CD14-positive monocyte (primary cell): ENCODE results near the gene CHRD. TPM values are rescaled to one million over a fixed set of nuclear protein-coding genes. Genes with fewer than 3 reads are reported as not detected.

Experiments used
- DNase-seq, 3 donors: peaks; one replicate each; pipeline ENCODE4 v3.0.0-alpha.2; 2011 to 2022
- H2AFZ ChIP-seq: 2 replicates; pipeline ENCODE4 v1.6.0; 2012; ENCODE audit warnings: mild to moderate bottlenecking, low read depth, low read length, inconsistent platforms; ENCODE audit not compliant: insufficient read depth, poor library complexity, severe bottlenecking
- H3K27ac ChIP-seq, 2 donors: 1 replicate in 1 of 2; 2 replicates in 1 of 2; pipeline ENCODE4 v1.5.1; 2012 to 2013; ENCODE audit warnings: low read length in 2 of 2, control low read depth in 1 of 2, inconsistent platforms in 1 of 2, low read depth in 1 of 2, mild to moderate bottlenecking in 1 of 2
- H3K27me3 ChIP-seq, 2 donors: one replicate each; pipeline versions ENCODE4 v1.6.0 to v1.6.1; 2011 to 2013; ENCODE audit warnings: low read length in 2 of 2; ENCODE audit not compliant: control insufficient read depth in 2 of 2, insufficient read depth in 2 of 2
- H3K36me3 ChIP-seq, 2 donors: replicated peaks in 1 of 2; 1 replicate in 1 of 2; 2 replicates in 1 of 2; pipeline versions ENCODE4 v1.5.1 to v1.6.1; 2012 to 2013; ENCODE audit warnings: low read length in 2 of 2, control low read depth in 1 of 2, inconsistent platforms in 1 of 2, mild to moderate bottlenecking in 1 of 2; ENCODE audit not compliant: insufficient read depth in 2 of 2, control insufficient read depth in 1 of 2
- H3K4me1 ChIP-seq, 2 donors: 1 replicate in 1 of 2; 2 replicates in 1 of 2; pipeline versions ENCODE4 v1.5.1 to v1.6.1; 2012 to 2013; ENCODE audit warnings: low read length in 2 of 2, control low read depth in 1 of 2, inconsistent platforms in 1 of 2, mild to moderate bottlenecking in 1 of 2, moderate library complexity in 1 of 2; ENCODE audit not compliant: insufficient read depth in 2 of 2, control insufficient read depth in 1 of 2
- H3K4me2 ChIP-seq: replicated peaks from 2 replicates; pipeline ENCODE3; 2012; ENCODE audit warnings: low read length, moderate library complexity, mild to moderate bottlenecking; ENCODE audit not compliant: poor library complexity, severe bottlenecking; ENCODE audit errors: extremely low read depth
- H3K4me3 ChIP-seq, 3 experiments: fragments of 200-600 bp in 1 of 3; sonication (generic) in 1 of 3; replicated peaks in 1 of 3; 1 replicate in 2 of 3; 2 replicates in 1 of 3; pipeline ENCODE4 v1.5.1; 2011 to 2013; ENCODE audit warnings: low read length in 3 of 3, mild to moderate bottlenecking in 3 of 3, control low read depth in 2 of 3, low read depth in 2 of 3, inconsistent platforms in 1 of 3, moderate library complexity in 1 of 3
- H3K79me2 ChIP-seq: 2 replicates; pipeline ENCODE4 v1.6.0; 2012; ENCODE audit warnings: mild to moderate bottlenecking, control low read depth, inconsistent platforms, low read length, moderate library complexity; ENCODE audit not compliant: insufficient read depth
- H3K9ac ChIP-seq: 2 replicates; pipeline ENCODE4 v1.6.0; 2017; ENCODE audit warnings: low read length, mild to moderate bottlenecking; ENCODE audit not compliant: insufficient read depth, poor library complexity, severe bottlenecking
- H3K9me3 ChIP-seq, 2 donors: replicated peaks in 1 of 2; 1 replicate in 1 of 2; 2 replicates in 1 of 2; pipeline versions ENCODE4 v1.5.1 to v1.6.1; 2012 to 2013; ENCODE audit warnings: low read length in 2 of 2, control low read depth in 1 of 2; ENCODE audit not compliant: control insufficient read depth in 1 of 2, insufficient read depth in 1 of 2
- H4K20me1 ChIP-seq: 2 replicates; pipeline ENCODE4 v1.6.0; 2012; ENCODE audit warnings: mild to moderate bottlenecking, low read length, control low read depth, moderate library complexity; ENCODE audit not compliant: insufficient read depth
- H3K27ac Mint-ChIP-seq, 7 donors: one replicate each; pipeline ENCODE4 v1.8.0; 2020; ENCODE audit warnings: mild to moderate bottlenecking in 7 of 7, mixed read lengths in 7 of 7, moderate library complexity in 6 of 7, inconsistent platforms in 2 of 7
- H3K27me3 Mint-ChIP-seq, 3 donors: one replicate each; pipeline ENCODE4 v1.8.0; 2021 to 2022; ENCODE audit warnings: low read depth in 3 of 3, mild to moderate bottlenecking in 3 of 3, mixed read lengths in 3 of 3, moderate library complexity in 3 of 3, inconsistent platforms in 1 of 3
- H3K36me3 Mint-ChIP-seq, 2 donors: one replicate each; pipeline ENCODE4 v1.8.0; 2020; ENCODE audit warnings: mixed read lengths in 2 of 2, inconsistent platforms in 1 of 2, mild to moderate bottlenecking in 1 of 2
- H3K4me1 Mint-ChIP-seq: one replicate; pipeline ENCODE4 v1.8.0; 2020; ENCODE audit warnings: mild to moderate bottlenecking, mixed read lengths
- H3K4me3 Mint-ChIP-seq, 2 donors: one replicate each; pipeline ENCODE4 v1.8.0; 2020; ENCODE audit warnings: mild to moderate bottlenecking in 2 of 2, mixed read lengths in 2 of 2, moderate library complexity in 1 of 2
- H3K9me3 Mint-ChIP-seq, 7 donors: one replicate each; pipeline ENCODE4 v1.8.0; 2020 to 2022; ENCODE audit warnings: mixed read lengths in 7 of 7, mild to moderate bottlenecking in 6 of 7, moderate library complexity in 6 of 7, inconsistent platforms in 2 of 7
- WGBS: methylation state at CpG from one replicate; pipeline ENCODE4 v1.1.5; 2013; ENCODE audit warnings: missing lambda C conversion rate; ENCODE audit not compliant: insufficient coverage; 5-methylcytosine and 5-hydroxymethylcytosine counted together
- intact Hi-C, 2 donors: fragments of 100-400 bp; cut with micrococcal nuclease; formaldehyde crosslinking; loops; one replicate each; pipeline versions ENCODE4 v1.15.0 to v1.15.1; 2023
- polyA plus RNA-seq, 3 donors: library from polyadenylated mRNA; depleted of rRNA in 1 of 3; unstranded in 2 of 3; stranded (reverse) in 1 of 3; fragments of 300-500 nt in 2 of 3; fragments of >200 nt in 1 of 3; fragmentation: Illumina TruSeq in 2 of 3; gene quantifications; 1 replicate in 2 of 3; 2 replicates in 1 of 3; pipeline ENCODE4 v1.2.3, GENCODE V29; 2012 to 2021
- TF ChIP-seq, protein P1 (sequence below): fragments of 200-600 bp; IDR thresholded peaks from one replicate; pipeline ENCODE4 v1.8.0; 2022; ENCODE audit warnings: antibody characterized with exemption, mild to moderate bottlenecking

The CHRD gene
- polyA plus RNA-seq, 3 donors, result 0.03 TPM; not detected in 2

DNA sequence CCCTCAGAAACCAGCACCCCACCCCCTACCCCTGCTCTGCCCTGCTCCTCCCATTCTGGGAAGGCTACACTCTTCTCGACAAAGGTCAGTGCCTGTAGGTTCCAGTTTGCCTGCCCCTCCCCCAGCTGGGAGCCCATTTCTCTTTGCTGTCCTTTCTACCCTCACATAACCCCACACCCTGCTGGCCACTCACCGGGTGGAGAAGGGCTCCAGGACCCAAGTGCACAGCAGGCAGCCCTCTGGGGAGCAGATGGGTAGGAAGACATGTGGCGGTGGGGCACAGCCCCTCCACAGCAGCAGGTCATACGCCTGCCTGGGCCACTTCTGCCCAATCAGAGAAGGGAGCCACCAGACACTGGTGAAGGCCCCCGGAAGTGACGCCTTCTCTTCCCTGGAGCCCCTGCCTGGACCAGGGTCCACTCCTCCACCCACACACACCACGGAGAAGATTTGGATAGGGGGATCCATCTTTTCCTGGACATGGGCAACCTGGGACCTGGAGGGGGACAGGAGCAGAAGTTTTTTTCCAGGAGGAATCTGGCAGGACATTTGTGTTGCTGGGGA lies 1.9 kb upstream of the CHRD start, which contains the start of gene THPO:
TSS of gene THPO (minus strand) at position 326 of the 564 bp plus-strand sequence. CDS start 1,948 bp downstream, outside the sequence.
- Histone ChIP-seq H3K36me3 (no peaks in the 10 kb centered on the region), H3K9me3 (peaks cover 0 to 10% of the 10 kb centered on the region in 2 donors), H3K27me3 (peaks cover 30 to 68% of the 10 kb centered on the region in 2 donors), H3K27ac (no peak within 1 kb of the TSS), H4K20me1 (no peaks in the 10 kb centered on the region), H3K9ac (no peak within 1 kb of the TSS), H2AFZ (no peak within 1 kb of the TSS), H3K4me2 (no peak within 1 kb of the TSS), H3K79me2 (no peaks in the 10 kb centered on the region), H3K4me3 (no peak within 1 kb of the TSS), H3K4me1 (peaks cover 13 to 19% of the 10 kb centered on the region in 2 donors)
- TF ChIP-seq, protein P1, sequence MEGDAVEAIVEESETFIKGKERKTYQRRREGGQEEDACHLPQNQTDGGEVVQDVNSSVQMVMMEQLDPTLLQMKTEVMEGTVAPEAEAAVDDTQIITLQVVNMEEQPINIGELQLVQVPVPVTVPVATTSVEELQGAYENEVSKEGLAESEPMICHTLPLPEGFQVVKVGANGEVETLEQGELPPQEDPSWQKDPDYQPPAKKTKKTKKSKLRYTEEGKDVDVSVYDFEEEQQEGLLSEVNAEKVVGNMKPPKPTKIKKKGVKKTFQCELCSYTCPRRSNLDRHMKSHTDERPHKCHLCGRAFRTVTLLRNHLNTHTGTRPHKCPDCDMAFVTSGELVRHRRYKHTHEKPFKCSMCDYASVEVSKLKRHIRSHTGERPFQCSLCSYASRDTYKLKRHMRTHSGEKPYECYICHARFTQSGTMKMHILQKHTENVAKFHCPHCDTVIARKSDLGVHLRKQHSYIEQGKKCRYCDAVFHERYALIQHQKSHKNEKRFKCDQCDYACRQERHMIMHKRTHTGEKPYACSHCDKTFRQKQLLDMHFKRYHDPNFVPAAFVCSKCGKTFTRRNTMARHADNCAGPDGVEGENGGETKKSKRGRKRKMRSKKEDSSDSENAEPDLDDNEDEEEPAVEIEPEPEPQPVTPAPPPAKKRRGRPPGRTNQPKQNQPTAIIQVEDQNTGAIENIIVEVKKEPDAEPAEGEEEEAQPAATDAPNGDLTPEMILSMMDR, result no peak
- Mint-ChIP-seq H3K27ac (peak within 1 kb of the TSS in 1 of 7 donors; percentile 62), H3K4me3 (peak within 1 kb of the TSS in 1 of 2 donors; percentile 77), H3K9me3 (peaks cover 0 to 17% (median 6%) of the 10 kb centered on the region in 7 donors), H3K36me3 (peaks cover 0 to 8% of the 10 kb centered on the region in 2 donors), H3K27me3 (peaks cover 66 to 90% (median 80%) of the 10 kb centered on the region in 3 donors), H3K4me1 (peaks cover 16% of the 10 kb centered on the region)
- DNase-seq, result no peak
- intact Hi-C loops, result loop anchor here (10.0 kb wide), 2 partner anchors 397 to 417 kb away; no protein-coding TSS in a partner anchor
- WGBS, result 97% methylated on average over 3 of the region's 7 CpGs

DNA sequence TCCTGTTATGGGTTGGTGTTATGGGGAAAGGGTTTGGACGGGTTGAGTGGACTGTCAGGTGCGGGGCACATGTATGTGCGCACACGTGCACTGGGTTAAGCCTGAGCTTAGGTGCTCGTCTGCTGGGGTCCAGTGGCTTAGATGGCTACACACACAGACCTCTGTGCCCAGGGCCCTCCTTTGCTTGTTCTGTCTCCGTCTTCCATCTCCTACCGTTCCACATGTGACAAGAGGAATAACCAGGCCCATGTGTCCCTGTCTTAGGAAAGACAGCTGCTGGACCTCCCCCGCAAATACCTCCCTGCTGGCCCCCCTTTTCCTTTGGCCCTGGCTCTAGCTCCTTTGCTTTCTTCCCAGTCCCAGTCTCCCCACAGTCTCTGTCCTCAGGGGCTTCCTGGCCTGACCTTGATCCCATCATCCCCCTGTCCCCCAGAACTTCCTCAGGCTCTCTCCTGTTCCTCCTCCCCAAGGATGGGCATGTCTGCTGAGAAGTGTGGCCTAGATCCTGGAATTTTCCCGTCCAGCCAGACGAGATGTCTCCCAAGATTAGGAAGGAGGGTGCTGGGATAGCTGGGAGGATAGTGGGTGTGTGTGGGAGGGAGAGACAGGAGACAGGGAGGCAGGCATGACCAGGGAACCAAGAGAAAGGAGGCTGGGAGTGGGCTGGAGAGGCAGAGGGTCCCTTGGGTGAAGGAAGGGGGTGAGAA lies 1.1 kb upstream of the CHRD start:
- no peak overlapping the region for H2AFZ ChIP-seq

More for the DNA sequence above, 1.1 kb upstream of the CHRD start:
- H3K4me2 ChIP-seq, result no peak overlapping the region
- H3K36me3 ChIP-seq, result no peaks in the 10 kb centered on the region
- no peak overlapping the region for H3K4me3 ChIP-seq
- Mint-ChIP-seq H3K36me3 (peaks cover 0 to 8% of the 10 kb centered on the region in 2 donors), H3K4me3 (peak overlapping the region in 1 of 2 donors; percentile 77), H3K27ac (no peak overlapping the region), H3K27me3 (peaks cover 74 to 90% (median 82%) of the 10 kb centered on the region in 3 donors), H3K9me3 (peaks cover 0 to 21% (median 6%) of the 10 kb centered on the region in 7 donors), H3K4me1 (peaks cover 16% of the 10 kb centered on the region)
- intact Hi-C loops, result loop anchor here (10.0 kb wide), 2 partner anchors 396 to 416 kb away; no protein-coding TSS in a partner anchor
- H4K20me1 ChIP-seq, result no peaks in the 10 kb centered on the region
- H3K79me2 ChIP-seq, result no peaks in the 10 kb centered on the region
- TF ChIP-seq, protein P1, result no peak
- no peak for DNase-seq
- peaks cover 13 to 19% of the 10 kb centered on the region in 2 donors for H3K4me1 ChIP-seq
- H3K27me3 ChIP-seq, result peaks cover 30 to 75% of the 10 kb centered on the region in 2 donors
- no peak overlapping the region for H3K27ac ChIP-seq
- no peak overlapping the region for H3K9ac ChIP-seq
- H3K9me3 ChIP-seq, result peaks cover 0 to 10% of the 10 kb centered on the region in 2 donors
- 92% methylated on average over 8 of the region's 10 CpGs for WGBS
